GM19025 (cell line): ENCODE results near the gene ATP2B2.
"Not testable (repeated sequence)": the region's sequence is repeated elsewhere in the genome, so short reads cannot be mapped to it uniquely, and the experiment has no call there.

Experiments used
- ATAC-seq: cut with Tn5 transposase; IDR thresholded peaks from one replicate; pipeline ENCODE4 v1.9.1; 2021; ENCODE audit warnings: mild to moderate bottlenecking, low read depth, moderate library complexity; ENCODE audit not compliant: unreplicated experiment

The ATP2B2 gene

DNA sequence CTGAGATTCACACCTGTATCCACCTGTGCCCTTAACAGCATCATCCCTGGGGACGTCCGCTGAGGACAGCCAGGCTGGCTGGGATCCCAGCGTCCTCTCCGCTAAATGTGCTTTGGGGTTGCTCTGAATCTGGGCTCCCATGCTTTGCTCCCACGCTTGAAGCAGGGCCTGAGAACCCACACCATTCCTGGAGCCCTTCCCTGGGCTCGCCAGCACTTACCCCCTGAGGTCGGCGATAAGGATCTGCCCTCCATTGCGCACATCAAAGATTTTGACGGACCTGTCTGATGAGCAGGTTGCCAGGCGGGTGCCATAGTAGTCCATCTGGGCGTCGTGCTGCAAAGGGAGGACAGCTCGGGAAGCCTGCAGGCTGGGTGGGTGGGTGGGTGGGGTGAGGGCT, 190.3 kb downstream of the ATP2B2 start:
- ATAC-seq: no peak

GRCh38 chr3:10312861-10313260, 192.5 kb downstream of the ATP2B2 start:
- ATAC-seq: no peak

GRCh38 chr3:10312391-10312790, 193.0 kb downstream of the ATP2B2 start:
- no peak for ATAC-seq

- no peak for ATAC-seq
Observed at GRCh38 chr3:10311710-10312109, 193.7 kb downstream of the ATP2B2 start.

DNA sequence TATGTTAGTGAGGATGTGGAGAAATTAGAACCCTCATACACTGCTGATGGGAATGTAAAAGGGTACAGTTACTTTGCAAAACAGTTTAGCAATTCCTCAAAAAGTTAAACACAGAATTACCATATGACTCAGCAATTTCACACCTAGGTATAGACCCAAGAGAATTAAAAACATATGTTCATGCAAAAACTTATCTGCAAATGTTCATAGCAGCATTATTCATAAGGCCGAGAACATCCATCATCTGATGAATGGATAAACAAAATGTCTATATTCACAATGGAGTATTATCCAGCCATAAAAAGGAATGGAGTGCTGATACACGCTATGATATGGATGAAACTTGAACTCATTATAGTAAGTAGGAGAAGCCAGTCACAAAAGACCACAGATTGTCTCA, 194.8 kb downstream of the ATP2B2 start:
- ATAC-seq: no peak

DNA sequence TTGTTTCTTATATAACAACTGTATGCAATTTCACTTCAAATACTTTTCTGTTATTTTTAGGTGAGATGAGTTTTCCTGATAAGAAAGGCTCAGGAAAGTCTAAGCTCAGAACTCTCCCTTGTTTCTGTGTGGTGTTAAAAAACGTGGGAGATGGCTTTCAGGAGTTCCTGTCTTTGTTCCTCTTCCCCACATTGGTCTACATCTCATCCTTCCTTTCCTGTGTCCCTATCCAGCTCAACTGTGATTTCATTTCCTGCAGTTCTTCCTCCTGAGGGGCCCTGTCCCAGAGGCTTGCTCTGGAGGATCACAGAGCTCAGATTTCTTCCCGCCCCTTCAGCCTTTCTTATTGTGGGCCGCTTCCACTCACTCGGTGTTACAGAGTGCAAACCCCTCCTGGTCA, 195.7 kb downstream of the ATP2B2 start:
- no peak for ATAC-seq

GRCh38 chr3:10308678-10309077, 196.7 kb downstream of the ATP2B2 start:
- no peak for ATAC-seq

GRCh38 chr3:10306156-10306555, 199.2 kb downstream of the ATP2B2 start:
- ATAC-seq: no peak

GRCh38 chr3:10305331-10305902, 200.0 kb downstream of the ATP2B2 start:
- ATAC-seq: no peak

DNA sequence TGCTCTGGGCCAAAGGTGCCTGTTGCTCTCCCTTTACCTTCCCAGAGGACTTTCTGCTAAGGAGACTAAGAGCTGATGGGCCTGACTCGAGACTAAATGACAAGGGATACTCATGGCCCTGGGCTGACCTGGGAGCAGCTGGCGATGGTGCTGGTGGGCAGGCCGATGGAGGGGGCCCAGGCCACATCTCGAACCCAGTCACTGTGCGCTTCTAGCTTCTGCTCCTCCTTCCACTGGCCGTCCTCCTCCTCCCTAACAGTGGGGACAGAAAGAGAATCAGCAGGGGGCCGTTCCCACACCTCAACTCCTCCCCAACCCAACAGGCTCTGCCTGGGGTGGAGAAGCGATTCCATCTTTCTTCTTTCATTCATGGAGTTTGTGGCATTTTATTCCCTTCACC, 200.5 kb downstream of the ATP2B2 start:
- no peak for ATAC-seq

DNA sequence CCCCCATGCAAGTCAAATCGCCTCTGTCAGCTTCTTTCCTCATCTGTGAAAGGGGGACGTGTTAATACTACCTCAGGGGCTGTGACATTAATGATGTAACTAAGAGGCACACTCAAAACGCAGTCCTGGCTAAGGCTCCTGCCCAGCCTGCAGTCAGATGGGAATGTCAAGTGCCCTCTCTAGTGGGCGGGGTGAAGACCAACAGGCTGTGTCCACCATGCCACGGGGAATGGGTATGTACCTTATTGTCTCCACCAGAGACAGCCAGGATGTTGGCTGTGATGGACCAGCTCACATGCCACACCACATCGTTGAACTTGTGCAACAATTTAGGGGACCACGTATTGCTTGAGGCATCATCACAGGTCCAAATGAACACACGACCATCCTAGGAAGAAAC, 201.6 kb downstream of the ATP2B2 start:
- no peak for ATAC-seq

- ATAC-seq: no peak
Observed at GRCh38 chr3:10303105-10303504, 202.3 kb downstream of the ATP2B2 start.

DNA sequence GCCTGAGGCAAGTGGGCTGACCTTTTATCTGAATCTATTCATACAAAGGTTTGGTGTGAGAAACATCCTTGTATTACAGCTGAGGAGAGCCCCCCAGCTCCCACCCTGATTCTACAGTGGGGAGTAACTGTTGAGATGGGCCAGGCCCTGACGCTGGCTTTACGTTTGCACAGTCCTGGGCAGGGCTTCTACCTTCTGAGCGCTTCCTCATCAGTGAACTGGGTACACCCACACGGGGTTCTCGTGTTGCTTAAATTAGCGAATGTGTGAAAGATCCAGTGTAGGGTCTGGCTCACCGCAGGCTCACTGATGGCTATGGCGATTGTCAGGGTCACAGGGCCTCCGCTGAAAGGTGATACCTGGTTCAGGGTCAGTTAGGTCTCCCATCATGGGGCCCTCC, 205.3 kb downstream of the ATP2B2 start:
- no peak for ATAC-seq

DNA sequence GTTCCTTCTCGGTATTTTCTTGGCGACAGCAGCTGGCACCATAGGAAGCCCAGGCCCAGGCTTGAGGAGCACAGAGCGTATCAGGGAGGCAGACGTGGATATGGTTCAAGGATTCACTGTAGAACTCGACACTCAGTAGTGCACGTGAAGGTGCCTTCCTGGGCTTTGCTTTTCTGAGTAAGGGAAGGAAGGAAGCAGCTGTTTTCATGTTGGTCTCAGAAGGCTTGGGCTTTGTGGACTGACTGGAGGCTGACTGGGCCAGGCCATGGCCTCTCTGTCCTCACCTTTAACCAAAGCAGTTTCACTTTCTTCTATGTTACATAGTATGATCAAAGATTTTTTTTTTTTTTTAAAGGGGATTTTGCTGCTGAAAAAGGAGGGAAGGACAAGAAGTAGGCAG, 205.7 kb downstream of the ATP2B2 start:
- ATAC-seq: no peak

DNA sequence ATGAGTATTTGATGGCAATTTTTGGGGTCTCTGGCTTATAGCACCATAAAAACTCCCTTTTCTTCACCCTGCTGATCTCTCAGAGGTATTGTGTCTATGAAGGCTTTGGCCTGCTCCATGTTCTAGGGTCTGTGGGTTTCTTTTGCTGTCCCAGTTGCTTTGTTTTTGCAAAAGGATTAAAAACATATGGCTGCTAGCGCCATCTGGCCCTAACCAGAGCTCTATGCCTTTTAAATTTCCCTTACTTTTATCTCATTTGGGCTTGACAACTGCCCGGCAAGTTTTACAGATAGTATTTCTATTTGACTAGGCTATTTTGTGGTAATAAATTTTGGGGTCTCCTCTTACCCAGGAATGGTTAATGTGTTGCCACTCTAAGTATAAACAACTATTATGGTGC, 206.2 kb downstream of the ATP2B2 start:
- no peak for ATAC-seq

GRCh38 chr3:10298064-10298463, 207.3 kb downstream of the ATP2B2 start:
- ATAC-seq: not testable (repeated sequence)

DNA sequence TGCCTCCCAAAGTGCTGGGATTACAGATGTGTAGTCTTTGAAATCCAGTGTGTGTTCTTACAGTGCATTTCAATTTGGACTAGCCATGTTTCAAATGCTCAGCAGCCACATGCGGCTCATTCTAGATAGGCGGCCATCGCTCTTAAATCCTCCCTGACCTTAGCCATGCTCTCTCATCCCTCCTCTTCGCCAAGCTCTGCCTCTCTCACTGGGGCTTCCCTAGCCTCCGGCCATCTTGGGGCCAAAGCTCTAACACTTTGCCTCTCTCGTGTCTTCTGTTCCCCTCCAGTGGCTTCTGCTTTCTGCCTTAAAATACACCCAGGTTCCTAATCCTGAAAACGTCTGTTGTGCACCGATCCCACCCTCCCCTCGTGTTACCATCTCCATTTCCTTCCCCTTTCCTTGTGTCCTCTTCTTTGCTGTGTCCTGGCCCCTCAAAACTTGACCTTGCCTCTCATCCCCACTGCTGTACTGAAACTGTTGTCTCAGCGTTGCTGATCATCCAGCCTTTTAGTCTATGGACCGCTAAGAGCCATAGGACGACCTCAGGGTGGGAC, 211.3 kb downstream of the ATP2B2 start:
- ATAC-seq: no peak

- ATAC-seq: peak; percentile 81
Observed at GRCh38 chr3:10292505-10293419, 212.6 kb downstream of the ATP2B2 start, which contains the start of gene GHRL. GHRL (minus strand) TSS chr3:10292947; CDS start chr3:10290180, 2,767 bp downstream.

GRCh38 chr3:10291641-10292040, 213.7 kb downstream of the ATP2B2 start:
- no peak for ATAC-seq

DNA sequence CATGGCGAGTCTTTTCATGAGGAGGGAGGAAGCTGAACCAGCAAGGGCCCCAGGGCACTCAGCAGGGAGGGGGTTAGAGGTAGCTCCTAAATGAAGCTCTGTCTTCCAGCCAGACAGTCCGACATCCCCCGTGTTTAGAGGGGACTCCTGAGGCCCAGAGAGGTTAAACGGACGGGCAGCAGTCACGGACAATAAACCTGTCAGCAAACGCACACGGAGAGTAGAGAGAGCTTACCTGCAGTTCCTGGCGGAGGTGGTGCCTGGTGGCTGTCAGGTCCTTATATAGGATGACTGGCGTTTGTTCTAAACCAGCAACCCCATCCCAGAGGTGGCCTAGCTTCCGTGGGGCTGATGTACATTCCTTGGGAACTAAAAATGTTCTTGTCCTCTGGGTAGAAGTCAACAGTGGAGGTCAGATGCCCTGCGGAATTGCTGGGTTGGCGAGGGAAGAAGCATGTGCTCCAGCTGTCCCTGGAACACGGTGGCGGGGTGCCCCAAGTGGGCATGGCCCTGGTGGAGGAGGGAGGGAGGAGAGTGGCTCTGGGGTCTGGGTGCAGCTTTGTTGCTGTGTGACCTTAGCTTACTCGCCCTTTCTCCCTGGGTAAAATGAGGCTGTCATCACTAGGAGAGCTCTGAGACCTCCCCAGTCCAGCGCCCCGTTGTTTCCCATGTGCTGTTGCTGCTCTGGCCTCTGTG, 214.8 kb downstream of the ATP2B2 start:
- no peak for ATAC-seq

- ATAC-seq: no peak
Observed at GRCh38 chr3:10289787-10290355, 215.5 kb downstream of the ATP2B2 start.
